ENCODE results near the gene ANKLE2.

The ANKLE2 gene

DNA sequence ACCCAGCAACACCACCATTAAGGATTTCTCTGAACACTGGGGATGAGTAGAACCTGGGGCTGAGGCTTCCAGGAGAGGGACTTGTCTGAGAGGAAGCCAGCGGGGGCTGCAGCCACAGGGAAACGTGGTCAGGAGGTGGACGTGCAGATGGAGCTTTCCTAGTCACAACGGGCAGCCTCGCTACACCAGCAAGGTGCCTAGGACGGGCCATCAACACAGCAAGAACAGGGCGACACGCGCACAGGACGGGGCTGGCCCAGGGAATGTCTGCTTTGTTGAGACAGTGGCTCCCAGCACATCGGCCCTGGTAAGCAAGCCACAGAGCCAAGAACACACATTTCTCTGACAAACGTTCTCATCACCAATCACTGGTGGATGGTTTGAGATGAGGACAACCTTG is 25.3 kb downstream of the ANKLE2 start:
- TF ChIP-seq, protein P1, sequence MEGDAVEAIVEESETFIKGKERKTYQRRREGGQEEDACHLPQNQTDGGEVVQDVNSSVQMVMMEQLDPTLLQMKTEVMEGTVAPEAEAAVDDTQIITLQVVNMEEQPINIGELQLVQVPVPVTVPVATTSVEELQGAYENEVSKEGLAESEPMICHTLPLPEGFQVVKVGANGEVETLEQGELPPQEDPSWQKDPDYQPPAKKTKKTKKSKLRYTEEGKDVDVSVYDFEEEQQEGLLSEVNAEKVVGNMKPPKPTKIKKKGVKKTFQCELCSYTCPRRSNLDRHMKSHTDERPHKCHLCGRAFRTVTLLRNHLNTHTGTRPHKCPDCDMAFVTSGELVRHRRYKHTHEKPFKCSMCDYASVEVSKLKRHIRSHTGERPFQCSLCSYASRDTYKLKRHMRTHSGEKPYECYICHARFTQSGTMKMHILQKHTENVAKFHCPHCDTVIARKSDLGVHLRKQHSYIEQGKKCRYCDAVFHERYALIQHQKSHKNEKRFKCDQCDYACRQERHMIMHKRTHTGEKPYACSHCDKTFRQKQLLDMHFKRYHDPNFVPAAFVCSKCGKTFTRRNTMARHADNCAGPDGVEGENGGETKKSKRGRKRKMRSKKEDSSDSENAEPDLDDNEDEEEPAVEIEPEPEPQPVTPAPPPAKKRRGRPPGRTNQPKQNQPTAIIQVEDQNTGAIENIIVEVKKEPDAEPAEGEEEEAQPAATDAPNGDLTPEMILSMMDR (IDR thresholded peaks at IDR 0.05; ENCODE audit: low read length, missing control alignments) = no peak
- no peak overlapping the region for H3K4me3 ChIP-seq (replicated peaks; ENCODE audit: low read depth, low read length)
- no peak for DNase-seq (ENCODE audit: low read depth)

- no peak for DNase-seq (ENCODE audit: low read depth)
- TF ChIP-seq, protein P1 (IDR thresholded peaks at IDR 0.05; ENCODE audit: low read length, missing control alignments) = no peak
- H3K4me3 ChIP-seq (replicated peaks; ENCODE audit: low read depth, low read length) = no peak overlapping the region
Measured at GRCh38 chr12:132735496-132735895, 26.1 kb downstream of the ANKLE2 start.

- DNase-seq (ENCODE audit: low read depth) = no peak
- H3K4me3 ChIP-seq (replicated peaks; ENCODE audit: low read depth, low read length) = no peak overlapping the region
- TF ChIP-seq, protein P1 (IDR thresholded peaks at IDR 0.05; ENCODE audit: low read length, missing control alignments) = no peak
Measured at GRCh38 chr12:132734206-132734605, 27.4 kb downstream of the ANKLE2 start.

GRCh38 chr12:132731574-132731973 is 30.1 kb downstream of the ANKLE2 start:
- no peak for DNase-seq (ENCODE audit: low read depth)
- TF ChIP-seq, protein P1 (IDR thresholded peaks at IDR 0.05; ENCODE audit: low read length, missing control alignments) = no peak
- no peak overlapping the region for H3K4me3 ChIP-seq (replicated peaks; ENCODE audit: low read depth, low read length)

GRCh38 chr12:132730353-132730752 is 31.3 kb downstream of the ANKLE2 start:
- TF ChIP-seq, protein P1 (IDR thresholded peaks at IDR 0.05; ENCODE audit: low read length, missing control alignments) = no peak
- DNase-seq (ENCODE audit: low read depth) = no peak
- no peak overlapping the region for H3K4me3 ChIP-seq (replicated peaks; ENCODE audit: low read depth, low read length)

- H3K4me3 ChIP-seq (replicated peaks; ENCODE audit: low read depth, low read length) = no peak overlapping the region
- peak; percentile 26 for DNase-seq (ENCODE audit: low read depth)
- TF ChIP-seq, protein P1 (IDR thresholded peaks at IDR 0.05; ENCODE audit: low read length, missing control alignments) = no peak
Measured at GRCh38 chr12:132729541-132730320, 31.9 kb downstream of the ANKLE2 start.

DNA sequence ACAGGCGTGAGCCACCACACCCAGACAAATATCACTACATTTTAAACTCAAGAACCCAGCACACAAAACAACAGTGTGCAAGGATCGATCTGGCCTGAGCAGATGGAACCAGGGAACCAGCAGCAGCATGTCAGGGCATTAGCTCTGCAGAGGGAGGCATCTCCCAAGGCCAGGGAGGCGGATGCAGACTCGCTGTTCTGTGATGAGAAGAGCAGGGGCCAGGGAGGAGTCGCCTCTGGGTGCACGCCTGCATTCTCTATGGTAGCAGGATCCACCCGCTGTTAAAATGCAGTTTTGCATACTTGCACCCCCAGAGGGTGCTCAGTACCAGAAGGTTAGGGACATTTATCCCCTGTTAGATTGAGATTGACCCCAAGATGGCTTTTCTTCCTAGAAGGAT is 33.1 kb downstream of the ANKLE2 start:
- DNase-seq (ENCODE audit: low read depth) = no peak
- no peak overlapping the region for H3K4me3 ChIP-seq (replicated peaks; ENCODE audit: low read depth, low read length)
- TF ChIP-seq, protein P1 (IDR thresholded peaks at IDR 0.05; ENCODE audit: low read length, missing control alignments) = no peak
